Thyroid gland (tissue), 4 donors: Measurements from ENCODE around the gene TBC1D3B. TPM values are rescaled to one million over a fixed set of nuclear protein-coding genes. Genes with fewer than 3 reads are reported as not detected.
"Not testable (repeated sequence)": the region's sequence is repeated elsewhere in the genome, so short reads cannot be mapped to it uniquely, and the experiment has no call there.

ENCODE experiments used
- DNase-seq, 2 donors: peaks; one replicate each; pipeline ENCODE4 v3.0.0-alpha.2; 2019
- H3K27ac ChIP-seq, 3 donors: fragments of 200-600 bp; sonication (generic); 1 replicate in 2 of 3; 2 replicates in 1 of 3; pipeline ENCODE4 v1.5.1; 2016 to 2019; ENCODE audit warnings: mild to moderate bottlenecking in 1 of 3, moderate library complexity in 1 of 3
- H3K27me3 ChIP-seq: fragments of 200-600 bp; sonication (generic); one replicate; pipeline ENCODE4 v1.5.1; 2019
- H3K36me3 ChIP-seq, 2 donors: fragments of 200-600 bp; sonication (generic); one replicate each; pipeline ENCODE4 v1.5.1; 2016 to 2019
- H3K4me1 ChIP-seq, 2 donors: fragments of 200-600 bp; sonication (generic); one replicate each; pipeline ENCODE4 v1.5.1; 2017 to 2019
- H3K4me3 ChIP-seq, 3 donors: fragments of 200-600 bp; sonication (generic); replicated peaks in 1 of 3; 1 replicate in 2 of 3; 2 replicates in 1 of 3; pipeline ENCODE4 v1.5.1; 2016; ENCODE audit warnings: mild to moderate bottlenecking in 1 of 3
- H3K9me3 ChIP-seq: fragments of 200-600 bp; sonication (generic); one replicate; pipeline ENCODE4 v1.5.1; 2017
- POLR2A ChIP-seq, 2 donors: fragments of 450-650 bp; IDR thresholded peaks; one replicate each; pipeline ENCODE4 v1.6.1; 2017; ENCODE audit warnings: antibody characterized with exemption in 2 of 2, mild to moderate bottlenecking in 2 of 2, moderate library complexity in 1 of 2
- WGBS, 2 donors: methylation state at CpG; one replicate each; pipeline ENCODE4 v1.1.5; 2017; 5-methylcytosine and 5-hydroxymethylcytosine counted together
- intact Hi-C: fragments of 100-400 bp; cut with DNase I; formaldehyde crosslinking; loops from one replicate; pipeline ENCODE4 v1.15.1; 2023
- total RNA-seq, 4 donors: library from RNA; depleted of rRNA; stranded (reverse); fragments of >200 nt; gene quantifications; one replicate each; pipeline ENCODE4 v1.2.3, GENCODE V29; 2016
- TF ChIP-seq, protein P1 (sequence below), 6 experiments: fragments of 200-600 bp in 3 of 6; fragments of 450-650 bp in 3 of 6; sonication (generic) in 3 of 6; IDR thresholded peaks; one replicate each; pipeline ENCODE4 v1.5.1; 2016 to 2019; ENCODE audit warnings: antibody characterized with exemption in 6 of 6, mild to moderate bottlenecking in 2 of 6, inconsistent platforms in 1 of 6, moderate library complexity in 1 of 6

TBC1D3B gene
- total RNA-seq, 4 donors from 2014 or later = 3.9 TPM; not detected in 3

- peaks cover 7 to 13% of the 10 kb centered on the region in 2 donors for H3K4me1 ChIP-seq
- peaks cover 5% of the 10 kb centered on the region for H3K27me3 ChIP-seq
- peak overlapping the region; percentile 17 to 50 (median 43) for H3K4me3 ChIP-seq
- peak; percentile 61 to 71 for DNase-seq
- TF ChIP-seq, protein P1, sequence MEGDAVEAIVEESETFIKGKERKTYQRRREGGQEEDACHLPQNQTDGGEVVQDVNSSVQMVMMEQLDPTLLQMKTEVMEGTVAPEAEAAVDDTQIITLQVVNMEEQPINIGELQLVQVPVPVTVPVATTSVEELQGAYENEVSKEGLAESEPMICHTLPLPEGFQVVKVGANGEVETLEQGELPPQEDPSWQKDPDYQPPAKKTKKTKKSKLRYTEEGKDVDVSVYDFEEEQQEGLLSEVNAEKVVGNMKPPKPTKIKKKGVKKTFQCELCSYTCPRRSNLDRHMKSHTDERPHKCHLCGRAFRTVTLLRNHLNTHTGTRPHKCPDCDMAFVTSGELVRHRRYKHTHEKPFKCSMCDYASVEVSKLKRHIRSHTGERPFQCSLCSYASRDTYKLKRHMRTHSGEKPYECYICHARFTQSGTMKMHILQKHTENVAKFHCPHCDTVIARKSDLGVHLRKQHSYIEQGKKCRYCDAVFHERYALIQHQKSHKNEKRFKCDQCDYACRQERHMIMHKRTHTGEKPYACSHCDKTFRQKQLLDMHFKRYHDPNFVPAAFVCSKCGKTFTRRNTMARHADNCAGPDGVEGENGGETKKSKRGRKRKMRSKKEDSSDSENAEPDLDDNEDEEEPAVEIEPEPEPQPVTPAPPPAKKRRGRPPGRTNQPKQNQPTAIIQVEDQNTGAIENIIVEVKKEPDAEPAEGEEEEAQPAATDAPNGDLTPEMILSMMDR (IDR thresholded peaks at IDR 0.05) = no peak
- TF ChIP-seq POLR2A (IDR thresholded peaks at IDR 0.05) = peak in 1 of 2 donors; percentile 16
- peak overlapping the region in 1 of 3 donors; percentile 32 for H3K27ac ChIP-seq
- H3K9me3 ChIP-seq = no peaks in the 10 kb centered on the region
- no peaks in the 10 kb centered on the region for H3K36me3 ChIP-seq
- WGBS, 2 donors = 5 to 11% methylated on average over 27 to 49 of the region's 76 CpGs
- intact Hi-C loops = no loop called here
Observed at GRCh38 chr17:36183001-36183971, 6.8 kb upstream of the TBC1D3B start.

- peaks cover 5% of the 10 kb centered on the region for H3K27me3 ChIP-seq
- H3K9me3 ChIP-seq = no peaks in the 10 kb centered on the region
- no peak for TF ChIP-seq POLR2A (IDR thresholded peaks at IDR 0.05)
- TF ChIP-seq, protein P1 (IDR thresholded peaks at IDR 0.05) = no peak
- WGBS, 2 donors = 24 to 36% methylated on average over 18 to 48 of the region's 48 CpGs
- H3K36me3 ChIP-seq = no peaks in the 10 kb centered on the region
- peaks cover 7 to 13% of the 10 kb centered on the region in 2 donors for H3K4me1 ChIP-seq
- peak overlapping the region; percentile 17 to 50 (median 43) for H3K4me3 ChIP-seq
- H3K27ac ChIP-seq = peak overlapping the region in 1 of 3 donors; percentile 32
- intact Hi-C loops = no loop called here
- peak; percentile 12 to 35 for DNase-seq
Observed at GRCh38 chr17:36182176-36183000, 6.0 kb upstream of the TBC1D3B start.

GRCh38 chr17:36181446-36182175 is 5.2 kb upstream of the TBC1D3B start:
- H3K4me3 ChIP-seq, H3K27me3 ChIP-seq, DNase-seq, H3K27ac ChIP-seq, H3K9me3 ChIP-seq, intact Hi-C loops, H3K36me3 ChIP-seq: not testable (repeated sequence)
- WGBS, 2 donors = 92 to 95% methylated on average over 6 of the region's 6 CpGs
- peaks cover 7 to 13% of the 10 kb centered on the region in 2 donors for H3K4me1 ChIP-seq

- DNase-seq, H3K27ac ChIP-seq, H3K4me1 ChIP-seq, H3K27me3 ChIP-seq, H3K9me3 ChIP-seq, H3K36me3 ChIP-seq, intact Hi-C loops, H3K4me3 ChIP-seq: not testable (repeated sequence)
- WGBS, 2 donors = no CpG with 5 or more reads among the region's 8 CpGs
Observed at GRCh38 chr17:36168836-36169235, 7.6 kb downstream of the TBC1D3B start.

- DNase-seq = no peak
- TF ChIP-seq, protein P1 (IDR thresholded peaks at IDR 0.05) = no peak
- TF ChIP-seq POLR2A (IDR thresholded peaks at IDR 0.05) = no peak
- 61 to 64% methylated on average over 10 of the region's 10 CpGs for WGBS, 2 donors
- Histone ChIP-seq H3K4me3 (no peak overlapping the region), H3K36me3 (no peaks in the 10 kb centered on the region), H3K27ac (no peak overlapping the region), H3K27me3 (peaks cover 6% of the 10 kb centered on the region), H3K4me1 (no peaks in the 10 kb centered on the region), H3K9me3 (no peaks in the 10 kb centered on the region)
- intact Hi-C loops = no loop called here
Observed at GRCh38 chr17:36153895-36154610, 22.4 kb downstream of the TBC1D3B start.
